SIG-M5 (cell line): ENCODE measurements around the gene ACOT8.
"Not testable (repeated sequence)": the region's sequence is repeated elsewhere in the genome, so short reads cannot be mapped to it uniquely, and the experiment has no call there.

Experiments
- DNase-seq: peaks from one replicate; lab custom pipeline; 2025; lab: John Stamatoyannopoulos, UW

The ACOT8 gene

GRCh38 chr20:45827030-45827652 is 30.1 kb downstream of the ACOT8 start, which contains the start of gene TNNC2:
Gene TNNC2, minus strand, starts transcription at chr20:45827312. Its CDS starts 64 bp downstream, at chr20:45827248.
- DNase-seq: no peak

- DNase-seq: no peak
These were observed 30.7 kb downstream of the ACOT8 start for GRCh38 chr20:45826381-45827019.

DNA sequence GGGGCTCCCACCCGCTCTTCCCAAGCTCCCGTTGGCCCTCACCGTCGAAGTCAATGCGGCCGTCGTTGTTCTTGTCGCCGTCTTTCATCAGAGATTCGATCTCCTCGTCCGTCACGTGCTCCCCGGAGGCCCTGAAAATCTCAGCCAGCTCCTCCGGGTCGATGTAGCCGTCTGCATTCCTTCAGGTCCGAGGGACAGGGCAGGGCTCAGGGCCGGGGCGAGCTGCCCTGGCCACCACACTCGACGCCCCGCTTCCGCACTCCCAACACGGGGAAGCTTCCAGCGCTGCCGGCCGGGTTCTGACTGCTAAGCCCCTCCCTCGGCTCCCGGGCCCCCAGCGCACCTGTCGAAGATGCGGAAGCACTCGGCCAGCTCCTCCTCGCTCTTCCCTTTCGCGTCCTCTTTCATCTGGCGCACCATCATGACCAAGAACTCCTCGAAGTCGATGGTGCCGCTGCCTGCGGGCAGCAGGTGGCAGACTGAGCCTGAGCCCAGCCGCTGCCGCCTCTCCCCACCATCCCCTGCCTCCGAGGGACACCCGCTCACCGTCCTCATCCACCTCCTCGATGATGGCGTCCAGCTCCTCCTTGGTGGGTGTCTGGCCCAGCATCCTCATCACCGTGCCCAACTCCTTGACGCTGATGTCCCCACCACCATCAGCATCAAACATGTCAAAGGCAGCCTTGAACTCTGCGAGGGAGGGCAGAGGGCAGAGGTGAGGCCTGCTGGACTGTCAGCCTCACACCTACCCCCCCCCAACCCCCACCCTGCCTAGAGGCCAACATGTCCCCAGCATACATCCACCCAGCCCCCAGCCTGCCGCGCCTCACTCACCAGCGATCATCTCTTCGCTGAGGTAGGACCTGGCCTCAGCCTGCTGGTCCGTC is 33.0 kb downstream of the ACOT8 start:
- no peak for DNase-seq

DNA sequence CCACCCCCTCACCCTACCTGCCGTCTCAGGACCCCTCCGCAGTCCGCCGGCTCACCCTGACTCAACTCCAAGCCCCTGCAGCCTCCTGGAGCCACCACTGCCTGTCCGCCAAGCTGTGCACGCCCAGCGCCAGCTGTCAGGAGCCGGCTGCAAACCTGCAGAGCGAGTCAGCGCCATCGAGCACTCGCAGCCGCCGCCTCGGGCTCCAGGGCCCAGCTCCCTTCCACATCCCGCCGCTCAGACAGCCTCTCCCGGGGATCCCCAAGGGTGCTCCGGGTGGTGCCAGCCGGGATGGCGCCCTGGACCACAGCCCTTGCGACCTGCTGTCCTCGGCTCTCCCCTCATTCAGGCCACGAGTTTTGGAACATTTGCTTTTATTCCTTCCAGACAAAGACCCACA is 34.3 kb downstream of the ACOT8 start:
- DNase-seq: no peak

DNA sequence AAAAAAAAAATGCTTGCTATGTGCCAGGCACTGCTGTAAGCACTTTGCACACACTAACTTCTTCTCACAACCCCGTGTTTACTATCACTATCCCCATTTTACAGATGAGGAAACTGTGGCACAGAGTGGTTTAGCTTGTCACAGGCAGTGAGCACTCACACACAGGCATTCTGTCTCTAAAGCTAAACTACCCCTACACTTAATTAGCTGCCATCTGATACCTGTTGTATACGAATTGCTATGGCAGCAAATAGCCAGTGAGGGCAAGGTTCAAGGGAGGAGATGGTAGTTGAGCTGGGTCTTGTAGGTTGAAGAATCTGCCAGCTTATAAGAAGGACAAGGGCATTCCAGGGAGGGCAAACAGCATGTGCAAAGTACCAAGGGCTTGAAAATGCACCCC is 35.2 kb downstream of the ACOT8 start:
- no peak for DNase-seq

- no peak for DNase-seq
These were observed 37.7 kb downstream of the ACOT8 start for GRCh38 chr20:45819466-45819865.

DNA sequence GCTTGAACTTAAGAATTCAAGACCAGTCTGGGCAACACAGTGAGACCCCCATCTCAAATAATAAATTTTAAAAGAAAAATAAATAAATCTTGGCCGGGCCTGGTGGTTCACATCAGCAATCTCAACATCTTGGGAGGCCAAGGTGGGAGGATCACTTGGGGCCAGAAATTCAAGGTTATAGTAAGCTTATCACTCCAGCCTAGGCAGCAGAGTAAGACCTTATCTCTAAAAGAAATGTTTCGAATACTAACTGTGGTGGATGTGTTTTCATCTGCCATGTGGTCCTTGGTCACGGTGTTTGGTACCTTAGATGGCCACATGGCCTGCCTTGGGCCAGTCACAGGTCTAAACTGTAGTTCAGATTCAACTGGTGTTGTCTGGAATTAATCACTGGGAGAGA is 39.0 kb downstream of the ACOT8 start:
- DNase-seq: no peak

GRCh38 chr20:45817376-45818194 is 39.6 kb downstream of the ACOT8 start:
- DNase-seq: no peak

- DNase-seq: no peak
These were observed 40.2 kb downstream of the ACOT8 start for GRCh38 chr20:45816951-45817350.

DNA sequence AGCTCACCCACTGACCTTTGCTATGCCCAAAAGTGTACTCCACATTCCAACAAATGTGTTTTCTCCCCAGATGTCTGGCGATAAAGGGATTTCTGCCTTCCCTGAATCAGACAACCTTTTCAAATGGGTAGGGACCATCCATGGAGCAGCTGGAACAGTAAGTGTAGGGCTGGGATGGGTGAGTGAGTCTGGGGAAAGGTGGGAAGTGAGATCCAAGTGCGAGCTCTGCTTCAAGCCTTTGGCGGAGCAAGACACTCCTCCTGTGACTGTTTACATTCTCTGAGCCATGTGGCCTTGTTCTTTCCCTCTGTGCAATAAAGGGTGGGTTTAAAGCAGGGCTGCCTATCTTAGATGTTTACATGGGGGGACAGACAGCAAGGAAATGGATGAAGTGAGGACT is 42.9 kb downstream of the ACOT8 start:
- no peak for DNase-seq

GRCh38 chr20:45813489-45813888 is 43.7 kb downstream of the ACOT8 start:
- no peak for DNase-seq

GRCh38 chr20:45813006-45813340 is 44.2 kb downstream of the ACOT8 start:
- no peak for DNase-seq

- DNase-seq: peak; percentile 92
These were observed 44.8 kb downstream of the ACOT8 start, which contains the start of gene UBE2C for GRCh38 chr20:45812157-45813005. Gene UBE2C, plus strand, starts transcription at chr20:45812644. Its CDS starts 52 bp downstream, at chr20:45812696.

- DNase-seq: no peak
These were observed 46.8 kb downstream of the ACOT8 start for GRCh38 chr20:45810191-45810970.

- no peak for DNase-seq
These were observed 55.3 kb downstream of the ACOT8 start for GRCh38 chr20:45801851-45802250.

DNA sequence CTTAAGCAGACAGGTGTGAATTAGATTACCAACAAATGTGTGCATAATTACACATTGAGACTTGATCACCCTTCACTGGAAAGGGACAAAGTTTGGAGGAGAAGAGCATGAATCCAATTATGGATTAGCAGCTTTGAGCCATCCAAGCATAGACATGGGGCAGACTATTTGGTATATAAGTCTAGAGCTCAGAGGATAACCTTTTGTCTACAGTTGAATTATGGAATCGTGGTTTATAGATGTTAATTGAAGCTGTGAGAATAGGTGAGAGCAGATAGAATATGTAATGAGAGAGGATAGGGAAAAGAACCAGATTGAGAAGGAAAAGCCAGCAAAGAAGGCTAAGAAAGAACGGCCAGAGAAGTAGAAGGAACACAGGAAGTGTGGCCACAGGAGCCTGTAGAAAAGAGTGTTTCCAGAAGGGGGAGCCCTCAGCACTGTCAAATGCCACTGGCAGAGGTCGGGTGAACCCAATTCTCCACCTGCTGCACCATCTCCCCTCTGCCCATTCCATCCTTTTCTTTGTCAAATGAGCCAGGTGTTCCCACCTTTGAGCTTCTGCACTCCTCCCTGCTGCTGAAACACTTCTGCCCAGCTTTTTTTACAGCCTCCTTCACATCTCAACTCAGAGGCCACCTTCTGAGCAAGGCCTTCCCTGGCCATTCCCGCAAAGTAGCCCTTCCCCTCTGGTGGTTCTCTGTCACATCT is 58.1 kb downstream of the ACOT8 start:
- DNase-seq: no peak

DNA sequence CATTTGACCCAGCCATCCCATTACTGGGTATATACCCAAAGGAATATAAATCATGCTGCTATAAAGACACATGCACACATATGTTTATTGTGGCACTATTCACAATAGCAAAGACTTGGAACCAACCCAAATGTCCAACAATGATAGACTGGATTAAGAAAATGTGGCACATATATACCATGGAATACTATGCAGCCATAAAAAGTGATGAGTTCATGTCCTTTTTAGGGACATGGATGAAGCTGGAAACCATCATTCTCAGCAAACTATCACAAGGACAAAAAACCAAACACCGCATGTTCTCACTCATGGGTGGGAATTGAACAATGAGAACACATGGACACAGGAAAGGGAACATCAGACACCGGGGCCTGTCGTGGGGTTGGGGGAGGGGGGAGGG is 59.2 kb downstream of the ACOT8 start:
- not testable (repeated sequence) for DNase-seq

DNA sequence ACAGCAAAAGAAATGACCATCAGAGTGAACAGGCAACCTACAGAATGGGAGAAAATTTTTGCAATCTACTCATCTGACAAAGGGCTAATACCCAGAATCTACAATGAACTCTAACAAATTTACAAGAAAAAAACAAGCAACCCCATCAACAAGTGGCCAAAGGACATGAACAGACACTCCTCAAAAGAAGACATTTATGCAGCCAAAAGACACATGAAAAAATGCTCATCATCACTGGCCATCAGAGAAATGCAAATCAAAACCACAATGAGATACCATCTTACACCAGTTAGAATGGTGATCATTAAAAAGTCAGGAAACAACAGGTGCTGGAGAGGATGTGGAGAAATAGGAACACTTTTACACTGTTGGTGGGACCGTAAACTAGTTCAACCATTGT is 59.7 kb downstream of the ACOT8 start:
- DNase-seq: not testable (repeated sequence)

- DNase-seq: no peak
These were observed 60.7 kb downstream of the ACOT8 start for GRCh38 chr20:45796337-45797065.
